GM12865 (cell line): ENCODE measurements around the gene NTSR2.

ENCODE experiments used
- DNase-seq: peaks from one replicate; pipeline ENCODE4 v3.0.0; 2010; ENCODE audit warnings: low read depth
- H3K4me3 ChIP-seq: 2 replicates; pipeline ENCODE4 v1.5.1; 2011; ENCODE audit warnings: mild to moderate bottlenecking, low read depth, low read length, control low read depth
- TF ChIP-seq, protein P1 (sequence below): IDR thresholded peaks from 2 replicates; pipeline ENCODE4 v1.5.1; 2011; ENCODE audit warnings: low read length, control low read depth, low read depth, inconsistent platforms; ENCODE audit not compliant: insufficient read depth; ENCODE audit errors: missing control alignments

Gene NTSR2

DNA sequence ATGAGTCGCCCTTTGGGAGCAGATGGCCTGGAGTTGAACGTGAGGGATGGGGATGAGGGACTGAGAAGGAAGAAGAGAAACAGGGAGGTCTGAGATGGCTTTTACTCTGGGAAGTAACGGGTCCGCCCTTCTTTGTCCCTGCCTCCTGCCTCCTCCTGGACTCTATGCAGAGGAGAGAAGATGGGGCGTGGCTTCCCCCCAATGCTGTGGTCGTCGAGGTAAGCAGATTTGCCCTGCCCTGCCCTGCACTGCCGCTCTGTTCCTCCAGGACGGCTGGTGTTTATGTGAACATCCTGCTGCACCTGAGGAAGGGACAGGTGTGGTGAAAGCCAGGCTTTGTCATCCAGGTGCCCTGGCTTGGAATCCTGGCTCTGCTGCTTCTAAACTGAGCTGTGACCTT lies 13.5 kb upstream of the NTSR2 start:
- DNase-seq = no peak

DNA sequence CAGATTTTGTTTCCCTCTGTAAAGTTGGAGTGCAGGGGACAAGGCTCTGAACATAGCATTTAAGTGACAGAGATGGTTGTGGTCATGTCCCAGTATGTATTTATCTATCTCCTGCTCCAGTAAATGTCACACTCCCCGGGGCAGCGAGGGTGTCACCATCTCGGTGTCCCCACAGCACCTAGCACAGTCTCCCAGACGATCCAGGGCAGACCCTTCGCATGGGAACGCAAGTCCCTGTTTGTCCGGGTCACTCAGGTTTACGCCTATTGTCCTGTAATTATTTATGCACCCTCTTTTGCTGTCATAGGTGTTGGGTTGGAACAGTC lies 12.6 kb upstream of the NTSR2 start:
- no peak overlapping the region for H3K4me3 ChIP-seq
- TF ChIP-seq, protein P1, sequence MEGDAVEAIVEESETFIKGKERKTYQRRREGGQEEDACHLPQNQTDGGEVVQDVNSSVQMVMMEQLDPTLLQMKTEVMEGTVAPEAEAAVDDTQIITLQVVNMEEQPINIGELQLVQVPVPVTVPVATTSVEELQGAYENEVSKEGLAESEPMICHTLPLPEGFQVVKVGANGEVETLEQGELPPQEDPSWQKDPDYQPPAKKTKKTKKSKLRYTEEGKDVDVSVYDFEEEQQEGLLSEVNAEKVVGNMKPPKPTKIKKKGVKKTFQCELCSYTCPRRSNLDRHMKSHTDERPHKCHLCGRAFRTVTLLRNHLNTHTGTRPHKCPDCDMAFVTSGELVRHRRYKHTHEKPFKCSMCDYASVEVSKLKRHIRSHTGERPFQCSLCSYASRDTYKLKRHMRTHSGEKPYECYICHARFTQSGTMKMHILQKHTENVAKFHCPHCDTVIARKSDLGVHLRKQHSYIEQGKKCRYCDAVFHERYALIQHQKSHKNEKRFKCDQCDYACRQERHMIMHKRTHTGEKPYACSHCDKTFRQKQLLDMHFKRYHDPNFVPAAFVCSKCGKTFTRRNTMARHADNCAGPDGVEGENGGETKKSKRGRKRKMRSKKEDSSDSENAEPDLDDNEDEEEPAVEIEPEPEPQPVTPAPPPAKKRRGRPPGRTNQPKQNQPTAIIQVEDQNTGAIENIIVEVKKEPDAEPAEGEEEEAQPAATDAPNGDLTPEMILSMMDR = no peak

More for the DNA sequence above, 13.5 kb upstream of the NTSR2 start:
- H3K4me3 ChIP-seq = no peak overlapping the region
- TF ChIP-seq, protein P1 = no peak

DNA sequence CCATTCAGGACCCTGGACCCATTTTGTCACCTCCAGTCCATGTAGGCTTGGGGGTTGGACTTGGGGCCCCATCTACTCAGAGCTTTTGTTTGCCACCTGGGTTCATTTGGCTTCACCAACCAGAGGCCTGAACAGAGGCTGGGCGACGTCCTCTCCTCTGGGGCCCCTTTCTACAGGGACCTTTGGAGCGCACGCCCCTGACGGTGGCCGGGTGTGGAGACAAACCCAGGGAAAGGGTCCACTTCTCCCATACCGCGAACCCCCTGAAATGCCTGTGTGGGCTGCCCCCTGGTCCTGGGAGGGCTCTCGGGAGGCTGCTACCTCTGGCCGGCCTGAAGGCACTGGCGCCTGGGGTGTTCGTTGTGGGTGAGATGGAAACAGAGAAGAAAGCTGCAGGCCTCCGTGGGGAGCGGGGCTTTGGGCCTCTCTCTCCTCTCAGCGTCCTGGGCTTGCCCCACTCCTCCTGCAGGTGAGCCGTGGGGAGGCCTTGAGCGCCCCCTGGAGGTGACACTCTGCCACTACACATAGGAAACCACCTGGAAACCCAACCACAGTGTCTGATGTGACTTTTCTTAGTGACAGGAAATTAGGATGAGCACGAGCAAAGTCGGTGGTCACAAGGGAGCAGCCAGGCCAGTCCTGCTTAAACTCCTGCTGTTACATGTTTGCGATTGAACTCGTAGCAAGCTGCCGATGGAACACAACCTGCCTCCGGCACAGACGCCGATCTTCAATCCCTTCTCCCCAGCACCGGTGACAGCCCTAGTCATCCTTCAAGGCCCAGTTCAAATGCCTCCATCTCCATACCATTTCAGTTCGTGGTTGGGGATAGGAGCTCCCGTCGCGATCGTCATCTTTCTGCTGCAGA lies 12.0 kb upstream of the NTSR2 start:
- no peak overlapping the region for H3K4me3 ChIP-seq
- TF ChIP-seq, protein P1 = peak; percentile 77
- DNase-seq = peak; percentile 49

More for the DNA sequence above, 12.6 kb upstream of the NTSR2 start:
- no peak for DNase-seq

DNA sequence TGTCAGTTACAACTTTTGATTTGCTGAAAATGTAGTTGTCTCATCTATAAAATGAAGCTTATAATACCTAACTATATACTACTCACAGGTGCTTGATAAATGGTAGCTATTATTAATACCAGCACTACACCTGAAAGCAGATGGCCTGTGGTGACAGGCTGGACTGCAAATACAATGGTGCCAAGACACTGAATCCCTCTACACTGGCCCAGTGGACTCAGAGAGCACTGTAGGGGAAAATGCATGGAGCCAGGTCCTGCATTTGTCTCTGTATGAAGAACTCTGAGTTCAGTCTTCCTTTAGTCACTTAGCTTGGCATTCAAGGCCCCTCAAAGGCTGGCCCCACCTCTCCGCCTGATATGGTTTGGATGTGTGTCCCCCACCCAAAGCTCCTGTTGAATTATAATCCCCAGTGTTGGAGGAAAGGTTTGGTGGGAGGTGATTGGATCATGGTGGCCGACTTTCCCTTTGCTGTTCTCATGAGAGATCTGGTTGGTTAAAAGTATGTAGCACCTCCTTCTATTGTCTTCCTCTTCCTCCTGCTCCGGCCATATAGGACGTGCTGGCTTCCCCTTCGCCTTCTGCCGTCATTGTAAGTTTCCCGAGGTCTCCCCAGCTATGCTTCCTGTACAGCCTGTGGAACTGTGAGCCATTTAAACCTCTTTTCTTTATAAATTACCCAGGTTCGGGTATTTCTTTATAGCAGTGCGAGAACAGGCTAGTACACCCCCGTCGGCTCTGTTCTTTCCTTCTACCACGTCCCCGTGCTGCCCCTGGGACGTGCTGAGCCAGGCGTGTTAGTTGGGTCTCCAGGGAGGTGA lies 11.1 kb upstream of the NTSR2 start:
- H3K4me3 ChIP-seq = no peak overlapping the region
- TF ChIP-seq, protein P1 = no peak
- DNase-seq = no peak

DNA sequence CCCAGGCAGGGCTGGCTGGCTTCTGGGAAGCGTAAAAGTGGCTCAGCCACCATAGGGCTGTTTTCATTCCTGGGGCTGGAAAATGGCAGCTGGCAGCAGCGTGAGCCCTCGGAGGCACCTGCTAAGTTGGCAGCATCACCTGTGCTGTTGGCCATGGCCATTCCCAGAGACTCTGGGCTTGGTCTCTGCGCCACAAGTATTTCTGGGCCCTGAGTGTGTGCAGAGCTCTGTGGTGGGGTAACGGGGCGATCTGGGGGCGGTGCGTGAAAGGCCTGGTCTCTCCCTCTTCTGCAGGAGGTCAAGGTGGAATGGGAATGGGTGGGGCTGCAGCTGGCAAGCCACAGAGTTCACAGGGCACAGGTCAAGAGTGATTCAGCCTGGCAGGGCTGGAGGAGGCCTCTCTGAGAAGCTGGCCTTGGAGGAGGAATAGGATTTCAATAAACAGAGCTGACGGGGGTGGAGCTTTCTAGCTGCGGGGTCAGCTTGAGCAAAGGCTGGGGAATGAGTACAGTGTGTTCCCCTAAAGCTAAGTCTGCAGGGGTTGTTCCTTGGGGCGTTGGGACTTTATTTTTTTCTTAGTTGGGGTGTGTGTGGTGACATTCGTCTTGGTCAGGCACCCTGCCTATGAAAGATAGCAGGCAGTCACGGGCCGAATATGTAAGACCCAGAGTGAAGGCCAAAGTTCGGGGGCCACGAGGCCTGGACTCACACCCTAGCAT lies 10.3 kb upstream of the NTSR2 start:
- TF ChIP-seq, protein P1 = no peak
- no peak overlapping the region for H3K4me3 ChIP-seq
- no peak for DNase-seq

DNA sequence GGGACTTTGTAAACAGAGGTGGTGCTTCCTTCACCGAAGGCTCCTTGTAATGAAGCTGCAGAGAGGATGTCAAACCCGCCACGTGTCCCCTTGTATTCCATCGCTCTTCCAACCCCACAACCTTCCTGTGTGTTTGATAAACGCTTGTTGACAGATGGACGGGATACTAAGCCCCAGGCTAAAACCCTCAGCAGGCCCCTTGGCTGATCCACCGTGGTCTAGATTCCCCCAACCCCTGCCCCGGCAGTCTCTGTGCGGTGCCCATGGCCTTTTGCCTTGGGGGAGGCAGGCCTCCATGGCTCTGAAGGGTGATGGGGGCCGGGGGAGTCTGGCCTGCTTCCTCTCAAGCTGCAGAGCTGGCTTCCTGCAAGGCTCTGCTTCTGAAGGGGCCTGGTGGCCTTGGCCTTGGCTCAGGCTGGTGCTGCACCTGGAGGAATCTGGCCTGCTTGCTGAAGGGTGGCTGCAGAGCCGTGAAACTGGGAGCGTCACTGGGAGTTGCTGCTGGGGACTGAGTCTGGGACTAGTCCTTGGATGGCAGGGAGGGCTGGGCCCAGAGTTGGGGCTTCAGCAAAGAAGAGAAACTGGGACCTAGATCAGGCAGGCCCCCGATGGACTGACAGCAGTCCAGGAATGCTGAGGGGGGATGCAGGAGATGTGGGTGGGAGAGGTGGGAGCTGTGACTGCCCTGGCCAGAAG lies 9.6 kb upstream of the NTSR2 start:
- H3K4me3 ChIP-seq = no peak overlapping the region
- no peak for DNase-seq
- TF ChIP-seq, protein P1 = no peak
